GM19239 (cell line): Measurements from ENCODE around the gene LAMA2.

Experiments used
- DNase-seq: peaks from one replicate; pipeline ENCODE4 v3.0.0; 2011; ENCODE audit warnings: low spot score; ENCODE audit not compliant: insufficient read length
- FAIRE-seq: peaks from 2 replicates; lab custom pipeline; 2011; peaks lifted over from hg19 to GRCh38; lab: Jason Lieb, UNC

Gene LAMA2

GRCh38 chr6:129281168-129281796 lies 398.3 kb downstream of the LAMA2 start:
- no peak for FAIRE-seq
- DNase-seq = no peak

GRCh38 chr6:129282019-129282418 lies 399.1 kb downstream of the LAMA2 start:
- DNase-seq = no peak
- no peak for FAIRE-seq

DNA sequence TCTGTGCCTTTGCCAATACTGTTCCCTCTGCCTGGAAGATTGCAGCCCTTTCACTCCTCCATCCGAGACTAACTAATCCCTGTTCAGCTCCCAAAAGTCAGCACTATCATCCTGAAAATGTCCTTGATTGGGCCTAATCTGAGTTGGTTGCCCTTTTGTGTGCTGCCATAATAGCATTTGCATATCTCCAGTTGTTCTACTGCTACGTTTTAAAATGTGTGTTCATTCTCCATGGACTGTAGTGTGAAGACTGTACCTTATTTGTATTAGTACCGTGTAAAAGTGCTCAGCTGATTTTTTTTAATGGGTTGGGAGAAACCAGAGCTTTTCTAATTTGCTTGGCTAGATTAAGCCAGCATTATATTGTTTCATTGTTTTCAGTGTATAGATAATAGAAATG lies 401.3 kb downstream of the LAMA2 start:
- no peak for FAIRE-seq
- DNase-seq = no peak

DNA sequence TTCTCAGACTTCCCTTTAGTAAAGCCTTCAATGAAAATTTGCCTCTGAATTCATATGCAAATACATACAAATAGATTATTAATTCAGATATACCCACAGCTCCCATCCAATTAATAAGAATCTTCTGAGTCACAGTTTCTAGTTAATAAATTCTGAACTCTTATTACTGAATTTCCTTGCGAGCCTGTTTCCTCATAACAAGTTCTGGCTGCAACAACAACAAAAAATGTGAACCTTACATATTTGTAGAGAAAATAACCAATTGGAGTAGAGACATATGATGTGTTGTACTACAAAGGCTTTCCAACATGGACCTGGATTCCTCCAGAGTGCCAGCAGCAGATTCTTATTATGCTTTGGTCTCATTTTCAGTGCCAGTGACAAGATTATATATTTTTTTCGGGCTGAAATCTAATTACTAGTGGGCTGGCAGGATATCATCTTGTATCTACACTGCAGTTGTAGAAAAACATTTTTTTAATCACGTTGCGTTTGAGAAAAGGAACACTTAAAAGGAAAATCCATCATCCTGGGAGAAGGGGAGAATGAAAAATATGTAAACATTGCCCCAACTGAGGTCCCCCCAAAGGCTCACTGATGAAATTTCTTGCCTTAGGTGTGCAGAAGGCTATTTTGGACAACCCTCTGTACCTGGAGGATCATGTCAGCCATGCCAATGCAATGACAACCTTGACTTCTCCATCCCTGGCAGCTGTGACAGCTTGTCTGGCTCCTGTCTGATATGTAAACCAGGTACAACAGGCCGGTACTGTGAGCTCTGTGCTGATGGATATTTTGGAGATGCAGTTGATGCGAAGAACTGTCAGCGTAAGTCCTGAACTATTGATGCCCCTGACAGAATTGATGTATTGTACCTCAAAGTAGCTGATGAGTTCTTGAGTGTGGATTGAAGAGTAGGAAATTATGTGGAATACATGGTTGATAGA lies 404.6 kb downstream of the LAMA2 start:
- no peak for FAIRE-seq
- no peak for DNase-seq

DNA sequence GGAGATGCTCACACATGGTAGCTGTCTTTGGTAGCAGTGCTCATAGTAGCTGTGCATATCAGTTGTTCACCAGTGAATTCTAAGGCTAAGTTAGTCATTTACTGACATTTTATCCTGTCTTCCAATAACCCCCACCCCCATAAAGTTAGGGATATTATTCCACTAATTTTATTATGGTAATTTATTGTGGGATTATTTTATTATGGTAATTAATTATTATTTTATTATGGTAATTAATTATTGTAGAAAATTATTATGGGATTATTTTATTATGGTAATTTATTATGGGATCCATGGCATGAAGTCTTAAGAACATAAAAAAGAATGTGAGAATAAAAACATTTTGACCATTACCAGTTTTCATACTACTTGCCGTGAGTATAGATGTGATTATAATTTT lies 406.5 kb downstream of the LAMA2 start:
- no peak for FAIRE-seq
- no peak for DNase-seq

DNA sequence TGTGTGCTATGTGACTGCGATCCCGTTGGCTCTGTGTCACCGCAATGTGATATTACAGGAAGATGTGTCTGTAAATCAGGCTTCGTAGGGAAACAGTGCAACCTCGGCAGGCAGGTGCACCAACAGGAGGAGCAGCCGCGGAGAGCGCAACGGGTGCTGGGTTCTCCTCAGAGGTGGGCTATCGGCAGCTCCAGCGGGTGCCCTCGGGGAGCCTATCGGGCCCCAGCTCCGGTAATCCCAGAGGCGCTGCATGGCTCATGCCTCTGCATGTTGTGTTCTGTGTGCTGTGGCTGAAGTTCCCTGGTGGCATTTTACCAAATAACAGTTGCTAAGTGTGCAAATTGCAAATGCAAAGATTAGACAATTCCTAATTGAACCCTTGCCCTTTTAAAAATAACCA lies 409.9 kb downstream of the LAMA2 start:
- FAIRE-seq (no peak), DNase-seq (no peak)

GRCh38 chr6:129297592-129297991 lies 414.7 kb downstream of the LAMA2 start:
- FAIRE-seq = no peak
- no peak for DNase-seq

DNA sequence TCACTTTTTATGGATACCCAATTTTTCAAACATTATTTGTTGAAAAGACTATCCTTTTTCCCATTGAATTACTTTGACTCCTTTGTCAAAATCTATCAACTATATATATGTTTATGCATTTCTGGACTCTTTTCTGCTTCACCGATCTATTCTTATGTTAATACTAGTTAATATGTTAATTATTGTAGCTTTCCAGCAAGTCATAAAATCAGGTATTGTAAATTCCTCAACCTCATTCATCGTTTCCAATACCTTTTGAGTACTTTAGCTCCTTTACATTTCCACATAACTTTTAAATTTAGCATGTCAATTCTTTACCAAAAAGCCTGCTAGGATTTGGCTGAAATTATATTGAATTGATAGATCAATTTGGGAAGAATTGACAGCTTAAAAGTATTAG lies 419.7 kb downstream of the LAMA2 start:
- no peak for DNase-seq
- FAIRE-seq = no peak

DNA sequence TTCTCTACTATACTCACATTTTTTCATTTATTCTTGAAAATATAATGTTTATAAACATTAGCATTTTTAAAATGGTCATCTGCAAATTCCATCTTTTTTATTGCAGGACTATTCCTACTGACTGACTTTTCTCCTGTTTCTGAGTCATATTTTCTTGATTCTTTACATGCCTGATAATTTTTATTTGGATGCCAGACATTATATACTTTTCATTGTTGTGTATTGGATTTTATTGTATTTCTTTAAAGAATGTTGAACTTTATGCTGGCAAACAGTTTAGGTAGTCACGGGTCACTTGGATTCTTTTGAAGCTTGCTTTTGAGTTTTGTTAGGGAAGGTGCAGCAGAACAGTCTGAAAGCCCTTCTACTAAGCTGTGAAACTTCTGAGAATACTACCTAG lies 423.9 kb downstream of the LAMA2 start:
- DNase-seq (no peak), FAIRE-seq (no peak)

GRCh38 chr6:129307845-129308244 lies 424.9 kb downstream of the LAMA2 start:
- no peak for FAIRE-seq
- DNase-seq = no peak

GRCh38 chr6:129309154-129309553 lies 426.2 kb downstream of the LAMA2 start:
- DNase-seq (no peak), FAIRE-seq (no peak)

DNA sequence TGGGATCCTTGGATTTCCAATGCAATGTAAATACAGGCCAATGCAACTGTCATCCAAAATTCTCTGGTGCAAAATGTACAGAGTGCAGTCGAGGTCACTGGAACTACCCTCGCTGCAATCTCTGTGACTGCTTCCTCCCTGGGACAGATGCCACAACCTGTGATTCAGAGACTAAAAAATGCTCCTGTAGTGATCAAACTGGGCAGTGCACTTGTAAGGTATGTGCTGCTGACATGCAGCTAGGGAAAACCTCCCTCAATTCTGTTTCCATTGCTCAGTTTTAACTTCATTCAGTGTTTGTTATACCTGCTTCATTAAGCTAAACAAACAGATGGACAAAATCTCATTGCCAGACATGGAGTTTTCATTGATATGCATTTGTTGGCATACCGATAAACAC lies 429.9 kb downstream of the LAMA2 start:
- DNase-seq (no peak), FAIRE-seq (no peak)

- no peak for FAIRE-seq
- DNase-seq = no peak
Observed at GRCh38 chr6:129314575-129314974, 431.6 kb downstream of the LAMA2 start.

- DNase-seq (no peak), FAIRE-seq (no peak)
Observed at GRCh38 chr6:129317931-129318820, 435.2 kb downstream of the LAMA2 start.

GRCh38 chr6:129320892-129321291 lies 438.0 kb downstream of the LAMA2 start:
- no peak for FAIRE-seq

GRCh38 chr6:129321303-129321702 lies 438.4 kb downstream of the LAMA2 start:
- FAIRE-seq = no peak
- no peak for DNase-seq

More at GRCh38 chr6:129320892-129321291, 438.0 kb downstream of the LAMA2 start:
- no peak for DNase-seq

GRCh38 chr6:129324345-129324744 lies 441.4 kb downstream of the LAMA2 start:
- no peak for FAIRE-seq
- DNase-seq = no peak

GRCh38 chr6:129329678-129330077 lies 446.7 kb downstream of the LAMA2 start:
- DNase-seq (no peak), FAIRE-seq (no peak)

GRCh38 chr6:129331450-129332138 lies 448.7 kb downstream of the LAMA2 start:
- FAIRE-seq (no peak), DNase-seq (no peak)

DNA sequence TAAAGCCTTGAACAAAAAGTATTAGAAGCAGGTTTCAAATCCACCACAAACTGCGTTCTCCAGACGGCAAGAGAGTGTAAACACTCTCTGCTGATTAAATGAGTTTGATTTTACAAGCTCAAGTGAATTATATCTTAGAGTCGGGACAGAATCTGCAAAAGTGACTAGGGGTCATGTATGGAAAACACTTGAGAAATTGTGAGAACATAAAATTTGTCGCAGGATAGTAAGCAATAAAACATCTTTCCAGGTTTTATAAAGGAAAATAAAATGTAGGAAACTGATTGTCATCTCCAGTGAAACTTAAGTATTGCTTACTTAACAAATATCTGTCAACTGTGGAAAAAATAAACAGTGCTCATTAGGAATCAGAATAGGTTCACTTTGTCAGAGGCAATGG lies 452.9 kb downstream of the LAMA2 start:
- no peak for FAIRE-seq
- DNase-seq = no peak
